GM12891 (cell line): ENCODE data around the gene PIP5K1B.

ENCODE experiments used
- PAX5 ChIP-seq: IDR thresholded peaks from 2 replicates; pipeline ENCODE4 v1.6.1; 2011; ENCODE audit warnings: low read length, moderate library complexity, mild to moderate bottlenecking; ENCODE audit not compliant: insufficient read depth, severe bottlenecking
- POLR2A ChIP-seq: IDR thresholded peaks from 2 replicates; pipeline ENCODE4 v1.6.1; 2011; ENCODE audit warnings: low read depth, low read length, control low read depth
- POLR2AphosphoS5 ChIP-seq: IDR thresholded peaks from 2 replicates; pipeline ENCODE4 v1.6.1; 2011; ENCODE audit warnings: low read depth, low read length, control low read depth
- POU2F2 ChIP-seq: IDR thresholded peaks from 2 replicates; pipeline ENCODE4 v1.6.1; 2011; ENCODE audit warnings: low read depth, mild to moderate bottlenecking, control low read depth, low read length, moderate library complexity
- SPI1 ChIP-seq: IDR thresholded peaks from 2 replicates; pipeline ENCODE4 v1.6.1; 2011; ENCODE audit warnings: low read depth, low read length, control low read depth
- TAF1 ChIP-seq: IDR thresholded peaks from 2 replicates; pipeline ENCODE4 v1.6.1; 2011; ENCODE audit warnings: low read depth, low read length, control low read depth

- TF ChIP-seq POU2F2 (no peak), POLR2AphosphoS5 (no peak), SPI1 (no peak), POLR2A (no peak), PAX5 (no peak), TAF1 (no peak)
These were observed 314.8 kb downstream of the PIP5K1B start for GRCh38 chr9:69019808-69020207.
